T follicular helper cell (primary cell): Measurements from ENCODE around the gene BAIAP2.

ENCODE experiments used
- DNase-seq: peaks from one replicate; pipeline ENCODE4 v3.0.0-alpha.2; 2020; ENCODE audit warnings: low read depth
- total RNA-seq, 2 experiments: gene quantifications; one replicate each; lab custom pipeline; 2026; lab: John Stamatoyannopoulos, UW

The BAIAP2 gene
- total RNA-seq, result 6.8 to 8.5 reads per million in 2 experiments

- DNase-seq, result peak; percentile 97
Observed at GRCh38 chr17:81034779-81035520, at the start of gene BAIAP2. TSS of gene BAIAP2 (plus strand) at chr17:81035151. CDS start at chr17:81035255, 104 bp downstream.

- no peak for DNase-seq
Observed at GRCh38 chr17:80986046-80986445, 48.9 kb upstream of the BAIAP2 start.

GRCh38 chr17:80986816-80987475, 48.0 kb upstream of the BAIAP2 start:
- DNase-seq, result no peak

DNA sequence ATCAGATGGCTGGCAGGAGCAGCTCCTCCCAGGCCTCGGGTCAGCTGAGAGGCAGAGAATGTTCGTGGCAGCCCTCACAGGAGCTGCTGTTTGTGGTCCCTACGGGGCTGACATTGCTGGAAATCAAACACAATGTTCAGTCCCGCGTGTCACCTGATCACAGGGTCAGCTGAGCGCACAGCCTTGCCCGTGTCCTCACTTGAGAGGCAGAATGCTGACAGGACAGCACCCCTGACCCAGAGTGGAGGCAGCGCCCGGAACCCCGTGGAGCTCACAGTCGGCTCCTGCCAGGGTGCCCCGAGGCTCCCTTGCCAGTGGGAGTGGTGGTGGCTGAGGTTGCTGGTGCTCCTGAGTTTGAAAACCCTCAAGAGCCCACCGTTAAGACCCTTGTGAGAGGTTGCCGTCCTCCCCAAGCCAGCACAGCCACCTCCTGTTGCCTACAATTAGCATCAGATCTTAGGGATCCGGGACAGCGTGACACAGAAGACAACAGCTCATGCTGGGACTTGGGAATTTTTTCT, 47.0 kb upstream of the BAIAP2 start:
- no peak for DNase-seq

GRCh38 chr17:80989586-80989913, 45.4 kb upstream of the BAIAP2 start:
- no peak for DNase-seq

GRCh38 chr17:80990921-80991644, 43.9 kb upstream of the BAIAP2 start:
- no peak for DNase-seq

DNA sequence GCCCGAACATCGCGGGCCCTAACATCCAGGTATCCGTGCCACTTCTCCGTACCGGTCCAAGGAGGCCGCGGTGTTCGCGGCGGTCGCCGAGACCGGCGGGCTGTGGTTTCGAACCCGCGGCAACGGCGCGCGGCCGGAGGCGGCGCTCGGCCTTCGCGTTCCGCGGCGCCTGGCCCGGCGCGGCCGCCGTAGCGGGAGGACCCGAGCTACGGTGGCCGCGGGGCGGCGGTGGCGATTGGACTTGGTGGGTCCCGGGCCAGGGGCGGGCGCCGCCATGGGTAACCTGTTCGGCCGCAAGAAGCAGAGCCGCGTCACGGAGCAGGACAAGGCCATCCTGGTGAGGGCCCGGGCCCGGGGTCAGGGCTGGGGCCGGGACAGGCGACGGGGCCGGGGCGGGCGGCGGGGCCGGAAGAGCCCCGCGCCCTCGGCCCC, 43.3 kb upstream of the BAIAP2 start, which contains the start of gene CHMP6:
CHMP6 (plus strand) TSS at position 197 of the 432 bp plus-strand sequence; CDS start at position 275, 78 bp downstream.
- peak; percentile 45 for DNase-seq

DNA sequence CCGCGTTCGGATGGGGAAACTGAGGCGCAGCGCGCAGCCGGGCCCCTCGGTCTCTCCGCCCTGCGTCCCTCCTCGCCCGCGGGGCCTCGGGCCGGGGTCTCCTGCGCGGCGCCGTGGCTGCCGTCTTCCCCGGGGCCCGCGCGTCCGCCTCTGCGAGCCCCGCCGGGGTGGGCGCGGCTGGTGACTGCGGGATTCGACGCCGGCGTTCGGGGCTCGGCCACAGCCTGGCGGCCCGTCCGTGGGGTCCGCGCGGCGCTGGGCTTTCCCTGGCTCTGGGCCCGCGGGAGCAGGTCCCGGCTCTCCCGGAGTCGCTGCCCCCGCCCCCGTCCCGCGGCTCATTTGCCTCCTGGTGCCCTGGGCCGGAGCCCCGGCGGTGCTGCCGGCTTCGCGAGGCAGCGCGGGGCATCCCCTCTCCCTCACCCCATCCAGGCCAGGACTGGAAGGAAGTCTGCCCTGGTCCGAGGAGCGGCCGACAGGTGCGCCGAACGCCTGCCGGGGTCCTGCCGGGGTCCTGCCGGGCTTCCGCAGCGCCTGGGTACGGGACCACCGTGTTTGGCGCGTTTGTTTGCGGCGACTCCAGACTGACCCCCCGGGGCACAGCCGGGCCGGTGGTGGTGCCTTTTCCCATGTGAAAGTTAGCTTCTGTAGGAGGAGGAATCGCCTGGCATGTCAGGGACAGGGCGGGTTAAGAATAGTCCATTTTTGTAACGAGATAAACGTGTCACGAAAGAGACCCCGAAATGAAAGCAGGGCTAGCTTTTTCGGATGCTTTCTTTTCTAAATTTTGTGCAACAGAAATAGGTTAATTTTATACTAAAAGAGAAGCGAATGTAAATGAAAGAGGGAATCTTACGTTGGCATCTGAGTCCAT, 42.6 kb upstream of the BAIAP2 start:
- DNase-seq, result no peak

DNA sequence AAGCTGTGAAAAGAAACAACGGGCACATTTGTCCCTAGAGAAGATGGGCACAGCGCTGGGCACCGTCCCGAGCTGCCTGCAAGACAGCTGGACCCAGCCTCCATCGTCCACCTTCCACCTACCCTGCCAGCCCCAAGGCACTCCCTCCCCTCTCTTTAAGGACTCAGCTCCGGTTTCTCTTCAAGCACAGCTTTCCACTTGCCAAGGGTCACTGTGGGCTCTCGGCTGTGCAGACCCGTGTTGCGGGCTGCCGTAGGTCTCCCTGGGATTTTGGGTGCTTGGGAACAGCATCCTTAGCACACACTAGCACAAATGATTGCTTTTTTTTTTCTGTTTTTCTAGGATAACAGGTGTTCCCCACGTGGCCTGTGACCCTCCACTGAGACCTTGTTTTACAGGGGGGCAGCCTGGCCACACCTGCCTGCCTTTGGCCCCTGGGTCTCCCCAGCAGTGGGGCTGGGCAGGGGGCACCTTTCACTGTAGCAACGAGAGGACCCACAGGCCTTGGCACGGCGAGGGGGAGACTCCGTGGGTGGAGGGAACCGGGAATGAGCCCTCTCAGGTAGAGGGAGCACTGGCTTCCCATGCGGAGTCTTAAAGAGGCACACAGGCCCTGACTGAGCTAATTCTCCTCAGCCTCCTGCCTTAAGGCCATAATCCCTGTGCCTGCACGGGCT, 41.9 kb upstream of the BAIAP2 start:
- no peak for DNase-seq

GRCh38 chr17:80995131-80995530, 39.8 kb upstream of the BAIAP2 start:
- DNase-seq, result no peak

- DNase-seq, result no peak
Observed at GRCh38 chr17:80996422-80997305, 38.3 kb upstream of the BAIAP2 start.

- DNase-seq, result no peak
Observed at GRCh38 chr17:80997424-80998117, 37.4 kb upstream of the BAIAP2 start.

DNA sequence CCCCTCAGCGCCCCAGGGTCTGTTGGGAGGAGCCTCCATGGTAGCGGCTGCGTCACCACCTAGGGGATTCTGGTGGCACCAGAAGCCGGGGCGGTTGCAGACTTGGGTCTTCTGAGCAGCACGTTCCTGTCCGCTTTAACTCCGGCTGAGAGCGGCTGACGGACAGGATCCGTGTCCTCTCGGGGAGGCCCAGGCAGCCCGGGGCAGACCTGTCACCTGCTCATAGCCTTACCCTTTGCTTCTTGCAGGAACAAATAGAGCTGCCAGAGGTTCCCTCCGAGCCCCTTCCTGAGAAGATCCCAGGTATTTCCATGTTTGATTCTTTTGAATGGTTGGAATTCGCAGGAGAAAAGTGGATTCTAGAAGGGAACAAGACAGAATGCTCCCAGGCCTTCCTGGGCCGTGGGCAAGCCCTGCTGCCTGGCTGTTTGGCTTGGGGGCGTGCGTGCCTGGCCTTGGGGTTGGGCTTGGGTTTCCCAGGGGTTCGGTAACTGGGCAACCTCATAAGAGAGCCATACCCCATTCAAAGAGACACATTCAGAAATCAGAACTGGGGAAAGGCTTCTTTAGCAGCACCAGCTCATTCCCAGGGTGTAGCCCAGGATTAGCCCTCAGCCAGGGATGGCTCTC, 36.7 kb upstream of the BAIAP2 start:
- no peak for DNase-seq

GRCh38 chr17:80998748-80999535, 36.0 kb upstream of the BAIAP2 start:
- DNase-seq, result no peak

DNA sequence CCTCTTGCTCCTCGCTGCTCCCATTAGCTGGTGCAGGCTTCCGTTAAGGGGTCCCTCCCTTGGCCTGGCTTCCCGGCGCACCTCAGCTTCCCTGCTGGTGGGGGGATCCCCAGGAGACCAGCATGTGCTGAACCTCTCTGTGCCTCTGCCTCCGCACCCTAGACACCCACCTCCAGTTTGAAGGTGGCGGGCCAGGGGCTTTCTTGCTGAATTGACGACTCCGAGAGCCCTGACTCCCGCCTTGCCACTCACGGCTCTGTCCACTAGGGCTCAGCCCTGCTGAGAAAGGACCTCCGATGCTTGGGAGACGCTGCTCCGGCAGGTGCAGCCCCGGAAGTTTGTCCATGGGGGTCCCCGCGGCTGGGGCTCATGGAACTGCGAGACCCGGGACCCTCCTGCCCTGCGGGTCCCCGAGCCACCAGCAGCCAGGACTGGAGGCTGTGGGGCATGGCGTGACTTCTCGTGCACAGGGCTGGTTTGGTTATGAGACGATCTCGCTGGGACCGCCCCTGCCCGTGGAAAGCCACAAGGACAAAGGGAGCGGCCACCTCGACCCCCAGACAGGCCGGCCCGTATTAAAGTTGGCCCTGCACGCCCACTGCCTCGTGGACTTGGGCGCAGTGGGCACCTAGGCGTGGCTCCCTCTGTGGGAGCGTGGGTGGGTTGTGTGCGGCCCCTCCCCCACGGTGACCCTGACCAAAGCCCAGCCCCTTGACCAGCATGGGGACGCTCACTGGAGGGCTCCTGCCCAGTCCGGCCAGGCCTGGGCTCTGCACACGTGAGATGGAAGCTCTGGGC, 35.2 kb upstream of the BAIAP2 start:
- DNase-seq, result no peak

DNA sequence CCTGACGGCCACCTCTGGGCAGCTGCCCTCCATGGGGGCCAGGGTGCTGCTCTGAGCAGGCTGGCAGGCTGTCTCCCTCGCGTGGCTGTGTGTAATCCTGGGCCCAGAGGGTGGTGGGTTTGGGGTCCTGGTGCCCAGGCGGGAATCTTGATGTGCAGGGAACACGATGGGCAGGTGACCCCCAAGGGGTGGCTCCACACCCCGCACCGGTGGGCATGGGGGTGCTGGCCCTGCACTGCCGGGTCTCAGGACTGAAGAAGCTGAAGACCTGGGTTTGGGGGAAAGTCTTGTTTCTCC, 34.7 kb upstream of the BAIAP2 start:
- no peak for DNase-seq

GRCh38 chr17:81000631-81001357, 34.2 kb upstream of the BAIAP2 start:
- no peak for DNase-seq
